IMR-90 (cell line): ENCODE measurements around the gene LRPPRC.

ENCODE experiments used
- BHLHE40 ChIP-seq: fragments of 150-350 bp; IDR thresholded peaks from 2 replicates; pipeline ENCODE4 v1.6.1; 2016; ENCODE audit warnings: mild to moderate bottlenecking, low read depth, low read length
- CEBPB ChIP-seq: IDR thresholded peaks from 2 replicates; pipeline ENCODE4 v1.6.1; 2012; ENCODE audit warnings: low read depth, low read length, improper control_type of control experiment
- ELK1 ChIP-seq: fragments of 150-350 bp; IDR thresholded peaks from 2 replicates; pipeline ENCODE4 v1.6.1; 2016; ENCODE audit warnings: low read depth, mild to moderate bottlenecking, low read length, moderate library complexity, borderline replicate concordance
- FOS ChIP-seq: fragments of 150-350 bp; IDR thresholded peaks from 2 replicates; pipeline ENCODE4 v1.6.1; 2016; ENCODE audit warnings: low read depth, low read length
- MAFK ChIP-seq: IDR thresholded peaks from 2 replicates; pipeline ENCODE4 v1.6.1; 2012; ENCODE audit warnings: low read depth, low read length, improper control_type of control experiment
- MXI1 ChIP-seq: IDR thresholded peaks from 2 replicates; pipeline ENCODE4 v1.6.1; 2012; ENCODE audit warnings: low read depth, mild to moderate bottlenecking, low read length, moderate library complexity, borderline replicate concordance
- NFE2L2 ChIP-seq: fragments of 150-350 bp; IDR thresholded peaks from 2 replicates; pipeline ENCODE4 v1.6.1; 2016; ENCODE audit warnings: low read depth, mild to moderate bottlenecking, low read length
- POLR2A ChIP-seq: IDR thresholded peaks from 2 replicates; pipeline ENCODE4 v1.6.1; 2012; ENCODE audit warnings: mild to moderate bottlenecking, low read depth, low read length
- RAD21 ChIP-seq: IDR thresholded peaks from 2 replicates; pipeline ENCODE4 v1.6.1; 2012; ENCODE audit warnings: low read length, improper control_type of control experiment
- RCOR1 ChIP-seq: IDR thresholded peaks from 2 replicates; pipeline ENCODE4 v1.6.1; 2012; ENCODE audit warnings: mild to moderate bottlenecking, low read length, improper control_type of control experiment; ENCODE audit not compliant: insufficient replicate concordance
- RFX5 ChIP-seq: IDR thresholded peaks from 2 replicates; pipeline ENCODE4 v1.8.0; 2012; ENCODE audit warnings: low read depth, mild to moderate bottlenecking, low read length, moderate library complexity
- SMC3 ChIP-seq: fragments of 150-350 bp; IDR thresholded peaks from 2 replicates; pipeline ENCODE4 v1.6.1; 2016; ENCODE audit warnings: low read depth, mild to moderate bottlenecking, antibody characterized with exemption, low read length, moderate library complexity
- TF ChIP-seq, protein P1 (sequence below): conservative IDR thresholded peaks from 2 replicates; pipeline ENCODE4 v1.5.1; 2012; ENCODE audit warnings: mild to moderate bottlenecking, low read depth, low read length, improper control_type of control experiment
- TF ChIP-seq, protein P2 (sequence below): fragments of 150-350 bp; IDR thresholded peaks from 2 replicates; pipeline ENCODE4 v1.6.1; 2017; ENCODE audit warnings: mild to moderate bottlenecking, antibody characterized with exemption, low read length, low read depth

- TF ChIP-seq, protein P1, sequence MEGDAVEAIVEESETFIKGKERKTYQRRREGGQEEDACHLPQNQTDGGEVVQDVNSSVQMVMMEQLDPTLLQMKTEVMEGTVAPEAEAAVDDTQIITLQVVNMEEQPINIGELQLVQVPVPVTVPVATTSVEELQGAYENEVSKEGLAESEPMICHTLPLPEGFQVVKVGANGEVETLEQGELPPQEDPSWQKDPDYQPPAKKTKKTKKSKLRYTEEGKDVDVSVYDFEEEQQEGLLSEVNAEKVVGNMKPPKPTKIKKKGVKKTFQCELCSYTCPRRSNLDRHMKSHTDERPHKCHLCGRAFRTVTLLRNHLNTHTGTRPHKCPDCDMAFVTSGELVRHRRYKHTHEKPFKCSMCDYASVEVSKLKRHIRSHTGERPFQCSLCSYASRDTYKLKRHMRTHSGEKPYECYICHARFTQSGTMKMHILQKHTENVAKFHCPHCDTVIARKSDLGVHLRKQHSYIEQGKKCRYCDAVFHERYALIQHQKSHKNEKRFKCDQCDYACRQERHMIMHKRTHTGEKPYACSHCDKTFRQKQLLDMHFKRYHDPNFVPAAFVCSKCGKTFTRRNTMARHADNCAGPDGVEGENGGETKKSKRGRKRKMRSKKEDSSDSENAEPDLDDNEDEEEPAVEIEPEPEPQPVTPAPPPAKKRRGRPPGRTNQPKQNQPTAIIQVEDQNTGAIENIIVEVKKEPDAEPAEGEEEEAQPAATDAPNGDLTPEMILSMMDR, result no peak
- TF ChIP-seq RAD21, result no peak
- TF ChIP-seq SMC3, result no peak
- TF ChIP-seq POLR2A, result peak; percentile 98
- peak; percentile 99 for TF ChIP-seq BHLHE40
- TF ChIP-seq CEBPB, result no peak
- TF ChIP-seq RFX5, result no peak
- TF ChIP-seq NFE2L2, result no peak
- TF ChIP-seq ELK1, result no peak
- no peak for TF ChIP-seq FOS
- TF ChIP-seq, protein P2, sequence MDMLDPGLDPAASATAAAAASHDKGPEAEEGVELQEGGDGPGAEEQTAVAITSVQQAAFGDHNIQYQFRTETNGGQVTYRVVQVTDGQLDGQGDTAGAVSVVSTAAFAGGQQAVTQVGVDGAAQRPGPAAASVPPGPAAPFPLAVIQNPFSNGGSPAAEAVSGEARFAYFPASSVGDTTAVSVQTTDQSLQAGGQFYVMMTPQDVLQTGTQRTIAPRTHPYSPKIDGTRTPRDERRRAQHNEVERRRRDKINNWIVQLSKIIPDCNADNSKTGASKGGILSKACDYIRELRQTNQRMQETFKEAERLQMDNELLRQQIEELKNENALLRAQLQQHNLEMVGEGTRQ, result peak; percentile 94
- TF ChIP-seq MXI1, result peak; percentile 97
- no peak for TF ChIP-seq MAFK
- TF ChIP-seq RCOR1, result no peak
These were observed at the start of gene LRPPRC for GRCh38 chr2:43995733-43996533.
